ENCODE data around the gene NECAB3. TPM values are rescaled to one million over a fixed set of nuclear protein-coding genes. Genes with fewer than 3 reads are reported as not detected.

NECAB3 gene
- total RNA-seq, 1 donor from 2014 or later: 56.2 TPM

- Histone ChIP-seq H3K27ac (no peak overlapping the region), H3K9me3 (no peaks in the 10 kb centered on the region), H3K4me1 (peaks cover 9% of the 10 kb centered on the region), H3K36me3 (no peaks in the 10 kb centered on the region), H3K27me3 (no peaks in the 10 kb centered on the region), H3K4me3 (no peak overlapping the region)
- intact Hi-C loops (cut with DNase I): no loop called here
- no peak for ATAC-seq
- TF ChIP-seq, protein P1, sequence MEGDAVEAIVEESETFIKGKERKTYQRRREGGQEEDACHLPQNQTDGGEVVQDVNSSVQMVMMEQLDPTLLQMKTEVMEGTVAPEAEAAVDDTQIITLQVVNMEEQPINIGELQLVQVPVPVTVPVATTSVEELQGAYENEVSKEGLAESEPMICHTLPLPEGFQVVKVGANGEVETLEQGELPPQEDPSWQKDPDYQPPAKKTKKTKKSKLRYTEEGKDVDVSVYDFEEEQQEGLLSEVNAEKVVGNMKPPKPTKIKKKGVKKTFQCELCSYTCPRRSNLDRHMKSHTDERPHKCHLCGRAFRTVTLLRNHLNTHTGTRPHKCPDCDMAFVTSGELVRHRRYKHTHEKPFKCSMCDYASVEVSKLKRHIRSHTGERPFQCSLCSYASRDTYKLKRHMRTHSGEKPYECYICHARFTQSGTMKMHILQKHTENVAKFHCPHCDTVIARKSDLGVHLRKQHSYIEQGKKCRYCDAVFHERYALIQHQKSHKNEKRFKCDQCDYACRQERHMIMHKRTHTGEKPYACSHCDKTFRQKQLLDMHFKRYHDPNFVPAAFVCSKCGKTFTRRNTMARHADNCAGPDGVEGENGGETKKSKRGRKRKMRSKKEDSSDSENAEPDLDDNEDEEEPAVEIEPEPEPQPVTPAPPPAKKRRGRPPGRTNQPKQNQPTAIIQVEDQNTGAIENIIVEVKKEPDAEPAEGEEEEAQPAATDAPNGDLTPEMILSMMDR (IDR thresholded peaks at IDR 0.05): no peak
- no peak for DNase-seq
Measured at GRCh38 chr20:33681288-33681687, 7.1 kb upstream of the NECAB3 start.

GRCh38 chr20:33680686-33681085 lies 6.5 kb upstream of the NECAB3 start:
- H3K27me3 ChIP-seq: no peaks in the 10 kb centered on the region
- TF ChIP-seq, protein P1 (IDR thresholded peaks at IDR 0.05): no peak
- ATAC-seq (no peak), DNase-seq (no peak)
- H3K27ac ChIP-seq: no peak overlapping the region
- H3K36me3 ChIP-seq: no peaks in the 10 kb centered on the region
- H3K4me1 ChIP-seq: peaks cover 14% of the 10 kb centered on the region
- no peaks in the 10 kb centered on the region for H3K9me3 ChIP-seq
- intact Hi-C loops (cut with DNase I): no loop called here
- H3K4me3 ChIP-seq: no peak overlapping the region

DNA sequence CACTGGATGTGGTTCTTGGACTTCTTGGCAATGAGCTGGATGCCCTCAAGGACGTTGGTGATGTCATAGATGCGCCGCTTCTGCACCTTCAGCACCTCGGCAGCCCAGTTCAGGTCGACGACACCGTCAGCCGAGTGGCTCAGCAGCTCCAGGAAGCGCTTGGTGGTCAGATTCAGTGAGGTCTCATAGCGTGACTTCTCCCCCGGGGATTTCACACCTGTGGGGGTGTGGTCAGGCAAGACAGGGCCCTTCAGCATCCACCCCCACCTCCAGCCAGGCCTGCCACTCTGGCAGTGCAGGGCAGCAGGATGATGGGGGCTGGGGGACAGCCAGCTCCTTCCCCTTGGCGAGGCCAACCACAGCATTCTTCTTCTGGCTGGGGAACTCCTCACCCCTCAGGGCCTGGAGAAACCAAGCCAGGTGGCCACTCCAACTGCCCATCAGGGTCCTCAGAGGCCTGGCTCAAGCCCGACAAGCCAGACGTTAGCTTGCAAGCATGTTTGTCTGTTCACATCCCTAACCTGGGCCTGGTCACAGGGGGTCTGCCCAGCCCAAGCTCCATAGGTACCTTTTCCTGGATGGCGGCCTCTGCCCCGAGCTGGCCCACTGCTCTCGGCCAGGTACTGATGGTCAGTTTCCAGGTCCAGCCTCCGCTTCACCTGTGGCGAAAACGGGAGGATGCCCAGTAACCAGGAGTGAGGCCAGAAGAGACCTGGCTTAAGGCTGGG lies 5.7 kb upstream of the NECAB3 start:
- Histone ChIP-seq H3K27ac (no peak overlapping the region), H3K27me3 (no peaks in the 10 kb centered on the region), H3K36me3 (no peaks in the 10 kb centered on the region), H3K9me3 (no peaks in the 10 kb centered on the region), H3K4me3 (no peak overlapping the region), H3K4me1 (peaks cover 14% of the 10 kb centered on the region)
- intact Hi-C loops (cut with DNase I): no loop called here
- TF ChIP-seq, protein P1 (IDR thresholded peaks at IDR 0.05): no peak
- DNase-seq (no peak), ATAC-seq (no peak)

GRCh38 chr20:33677991-33678702 lies 3.9 kb upstream of the NECAB3 start:
- DNase-seq: no peak
- Histone ChIP-seq H3K36me3 (no peaks in the 10 kb centered on the region), H3K4me3 (no peak overlapping the region), H3K4me1 (peaks cover 23% of the 10 kb centered on the region), H3K27me3 (no peaks in the 10 kb centered on the region), H3K27ac (no peak overlapping the region), H3K9me3 (no peaks in the 10 kb centered on the region)
- no peak for ATAC-seq
- intact Hi-C loops (cut with DNase I): no loop called here
- TF ChIP-seq, protein P1 (IDR thresholded peaks at IDR 0.05): no peak

DNA sequence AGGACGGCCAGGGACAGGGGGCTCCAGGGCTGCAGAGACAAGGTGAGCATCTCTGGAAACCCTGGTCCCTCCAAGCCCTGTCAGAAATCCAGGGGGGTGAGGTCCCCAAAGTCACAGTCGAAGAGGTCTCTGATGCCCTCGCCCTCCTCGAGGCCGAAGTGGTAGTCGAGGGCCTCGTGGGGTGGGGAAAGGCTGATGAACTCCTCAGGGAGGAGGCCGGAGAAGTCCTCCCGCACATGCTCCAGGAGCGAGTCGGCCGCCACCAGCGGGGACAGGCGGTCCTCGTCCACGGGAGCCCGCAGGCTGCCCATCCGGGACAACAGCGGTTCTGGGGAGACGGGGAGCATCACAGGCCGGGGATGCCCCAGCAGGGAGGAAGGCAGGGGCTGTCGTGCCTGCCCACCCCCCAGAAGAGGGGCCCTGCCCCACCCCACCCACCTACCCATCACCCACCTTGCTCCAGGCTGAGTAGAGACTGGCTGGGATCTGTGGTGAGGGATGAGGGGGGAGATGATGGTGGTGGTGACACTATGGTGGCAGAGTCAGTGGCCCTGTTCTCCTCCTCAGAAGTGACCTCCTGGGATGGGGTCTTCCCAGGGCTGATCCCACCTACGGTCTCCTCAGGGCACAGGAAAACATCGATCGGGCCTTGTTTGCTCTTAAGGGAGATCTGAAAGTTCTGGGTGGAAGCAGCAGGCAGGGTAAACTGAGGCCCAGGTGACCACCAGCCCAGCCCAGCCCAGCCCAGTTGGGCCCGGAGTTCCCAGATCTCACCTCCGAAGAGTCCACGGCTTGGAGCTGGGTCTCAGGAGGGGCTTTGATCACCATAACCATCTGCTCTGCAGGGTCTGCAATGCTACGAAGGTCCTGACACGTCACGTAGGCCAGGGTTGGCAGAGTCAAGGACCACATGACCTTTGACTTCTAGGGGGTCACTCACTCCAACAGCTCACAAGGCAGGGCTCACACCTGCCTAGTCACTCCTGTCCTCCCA lies 2.7 kb upstream of the NECAB3 start:
- no peaks in the 10 kb centered on the region for H3K36me3 ChIP-seq
- no peak overlapping the region for H3K4me3 ChIP-seq
- peaks cover 26% of the 10 kb centered on the region for H3K4me1 ChIP-seq
- no peaks in the 10 kb centered on the region for H3K9me3 ChIP-seq
- intact Hi-C loops (cut with DNase I): no loop called here
- ATAC-seq (no peak), DNase-seq (no peak)
- no peak overlapping the region for H3K27ac ChIP-seq
- H3K27me3 ChIP-seq: no peaks in the 10 kb centered on the region
- TF ChIP-seq, protein P1 (IDR thresholded peaks at IDR 0.05): no peak

All from upper lobe of right lung (tissue), 1 donor.